ENCODE results near the gene TBC1D10B.

GRCh38 chr16:30340621-30341020 is 29.7 kb downstream of the TBC1D10B start:
- TF ChIP-seq POLR2A (IDR thresholded peaks at IDR 0.05) (no peak), CTCF (IDR thresholded peaks at IDR 0.05) (no peak)

Data from adrenal gland (tissue), 5 donors.